OCI-LY1 (cell line): Measurements from ENCODE around the gene CH25H.
"Not testable (repeated sequence)": the region's sequence is repeated elsewhere in the genome, so short reads cannot be mapped to it uniquely, and the experiment has no call there.

Source experiments
- H2AFZ ChIP-seq: fragments of 200-600 bp; sonication (generic), shearing (Covaris generic); 2 replicates; pipeline ENCODE4 v1.6.0; 2014; ENCODE audit warnings: antibody characterized with exemption, mild to moderate bottlenecking, low read length
- H3F3A ChIP-seq: fragments of 200-600 bp; sonication (generic), shearing (Covaris generic); 2 replicates; pipeline ENCODE4 v1.6.0; 2014; ENCODE audit warnings: mild to moderate bottlenecking, antibody characterized with exemption, low read length, moderate library complexity; ENCODE audit not compliant: insufficient read depth
- H3K27ac ChIP-seq: fragments of 200-600 bp; sonication (generic); 2 replicates; pipeline ENCODE4 v1.5.1; 2014; ENCODE audit warnings: low read length, mixed run types, mild to moderate bottlenecking, low read depth; ENCODE audit not compliant: poor library complexity, severe bottlenecking
- H3K27me3 ChIP-seq: fragments of 200-600 bp; sonication (generic); 2 replicates; pipeline ENCODE4 v1.6.0; 2014; ENCODE audit warnings: antibody characterized with exemption, mild to moderate bottlenecking, low read length, moderate library complexity; ENCODE audit not compliant: insufficient read depth
- H3K36me3 ChIP-seq: fragments of 200-600 bp; sonication (generic); 2 replicates; pipeline ENCODE4 v1.6.1; 2014; ENCODE audit warnings: mild to moderate bottlenecking, antibody characterized with exemption, low read length, moderate library complexity, mixed read lengths; ENCODE audit not compliant: insufficient read depth
- H3K4me1 ChIP-seq: fragments of 200-600 bp; sonication (generic); 2 replicates; pipeline ENCODE4 v1.5.1; 2014; ENCODE audit warnings: mild to moderate bottlenecking, low read length, moderate library complexity; ENCODE audit not compliant: insufficient read depth, severe bottlenecking
- H3K4me2 ChIP-seq: fragments of 200-600 bp; sonication (generic), shearing (Covaris generic); 2 replicates; pipeline ENCODE4 v1.6.1; 2014; ENCODE audit warnings: low read length
- H3K4me3 ChIP-seq: fragments of 200-600 bp; sonication (generic); 2 replicates; pipeline ENCODE4 v1.5.1; 2014; ENCODE audit warnings: low read length, low read depth, mild to moderate bottlenecking, mixed read lengths; ENCODE audit not compliant: poor library complexity, severe bottlenecking
- H3K79me2 ChIP-seq: fragments of 200-600 bp; shearing (Covaris generic); 2 replicates; pipeline ENCODE4 v1.6.1; 2016; ENCODE audit warnings: mixed run types, low read length, mixed read lengths; ENCODE audit not compliant: insufficient read depth
- H3K9ac ChIP-seq: fragments of 200-600 bp; sonication (generic), shearing (Covaris generic); 2 replicates; pipeline ENCODE4 v1.6.1; 2014; ENCODE audit warnings: mild to moderate bottlenecking, low read length, mixed read lengths
- H3K9me2 ChIP-seq: fragments of 200-600 bp; sonication (generic), shearing (Covaris generic); 2 replicates; pipeline ENCODE4 v1.6.1; 2014; ENCODE audit warnings: low read depth, mild to moderate bottlenecking, low read length, mixed read lengths
- H3K9me3 ChIP-seq: fragments of 200-600 bp; shearing (Covaris generic); 2 replicates; pipeline ENCODE4 v1.6.1; 2014; ENCODE audit warnings: low read length, mixed read lengths
- H4K20me1 ChIP-seq: fragments of 200-600 bp; sonication (generic), shearing (Covaris generic); 2 replicates; pipeline ENCODE4 v1.6.0; 2016; ENCODE audit warnings: mild to moderate bottlenecking, low read length; ENCODE audit not compliant: insufficient read depth
- CTCF ChIP-seq: fragments of 200-600 bp; sonication (generic), shearing (Covaris generic); IDR thresholded peaks from 2 replicates; pipeline ENCODE4 v1.5.1; 2017; ENCODE audit warnings: mild to moderate bottlenecking, antibody characterized with exemption, low read length, moderate library complexity, mixed read lengths
- EZH2 ChIP-seq: fragments of 200-600 bp; sonication (generic), shearing (Covaris generic); IDR thresholded peaks from 2 replicates; pipeline ENCODE4 v1.8.0; 2017; ENCODE audit warnings: borderline replicate concordance, mixed run types, mild to moderate bottlenecking, antibody characterized with exemption, low read length, moderate library complexity, mixed read lengths

The CH25H gene

DNA sequence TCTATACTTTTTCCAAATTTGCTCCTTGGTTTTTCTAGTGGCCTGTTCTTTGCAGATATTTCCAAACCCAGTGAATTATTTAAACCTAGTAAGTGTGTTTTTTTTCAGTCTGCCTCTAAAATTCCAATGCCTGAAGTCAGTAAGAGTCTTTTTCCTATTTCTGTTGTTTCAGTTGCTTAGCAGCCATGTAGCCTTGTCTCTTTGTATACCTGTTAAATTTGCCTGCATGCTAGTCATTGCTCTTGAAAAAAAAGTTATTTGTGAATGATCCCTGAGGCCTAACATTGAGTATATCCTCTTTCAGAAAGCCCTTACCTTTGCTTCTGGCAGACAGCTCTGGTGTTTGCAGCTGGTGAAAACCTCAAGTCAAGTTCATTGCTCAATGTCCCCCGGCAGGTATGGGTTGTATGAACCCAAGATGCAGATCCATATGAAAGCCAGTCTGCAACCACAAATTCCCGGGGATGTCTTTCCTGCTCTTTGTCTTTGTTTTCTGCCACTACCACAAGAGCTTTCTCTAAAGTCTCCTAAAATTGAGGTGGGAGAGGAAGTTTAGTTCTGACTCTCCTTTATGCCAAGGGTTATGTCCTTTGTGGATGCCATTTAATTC is 35.7 kb downstream of the CH25H start:
- Histone ChIP-seq H3K4me2 (no peak overlapping the region), H3K4me1 (no peaks in the 10 kb centered on the region), H2AFZ (no peak overlapping the region), H3F3A (no peaks in the 10 kb centered on the region), H4K20me1 (no peaks in the 10 kb centered on the region), H3K9ac (no peak overlapping the region), H3K9me3 (no peaks in the 10 kb centered on the region), H3K4me3 (no peak overlapping the region), H3K27ac (no peak overlapping the region), H3K79me2 (no peaks in the 10 kb centered on the region), H3K9me2 (no peaks in the 10 kb centered on the region), H3K27me3 (no peaks in the 10 kb centered on the region), H3K36me3 (no peaks in the 10 kb centered on the region)
- TF ChIP-seq CTCF (no peak), EZH2 (no peak)

DNA sequence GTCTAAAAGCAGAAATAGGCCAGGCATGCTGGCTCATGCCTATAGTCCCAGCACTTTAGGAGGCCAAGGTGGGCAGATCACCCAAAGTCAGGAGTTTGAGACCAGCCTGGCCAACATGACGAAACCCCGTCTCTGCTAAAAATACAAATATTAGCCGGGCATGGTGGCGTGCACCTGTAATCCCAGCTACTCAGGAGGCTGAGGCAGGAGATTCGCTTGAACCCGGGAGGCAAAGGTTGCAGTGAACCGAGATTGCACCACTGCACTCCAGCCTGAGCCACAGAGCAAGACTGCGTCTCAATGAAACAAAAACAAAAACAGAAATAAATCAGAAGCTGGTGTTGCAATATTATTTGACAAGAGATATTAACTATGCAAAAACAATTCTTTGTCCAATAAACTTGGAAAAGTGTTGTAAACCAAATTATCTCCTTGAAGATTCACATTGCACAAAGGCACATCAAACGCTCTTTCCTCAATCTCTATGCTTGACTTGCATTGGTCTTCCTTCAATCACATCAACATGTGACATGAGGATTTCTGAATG is 38.7 kb downstream of the CH25H start:
- H2AFZ ChIP-seq, H3K9me2 ChIP-seq, H3K36me3 ChIP-seq, H3K27me3 ChIP-seq, H3K4me1 ChIP-seq, H3F3A ChIP-seq, H3K9me3 ChIP-seq, H3K79me2 ChIP-seq, H3K9ac ChIP-seq, H4K20me1 ChIP-seq, H3K4me2 ChIP-seq, H3K4me3 ChIP-seq, H3K27ac ChIP-seq: not testable (repeated sequence)

DNA sequence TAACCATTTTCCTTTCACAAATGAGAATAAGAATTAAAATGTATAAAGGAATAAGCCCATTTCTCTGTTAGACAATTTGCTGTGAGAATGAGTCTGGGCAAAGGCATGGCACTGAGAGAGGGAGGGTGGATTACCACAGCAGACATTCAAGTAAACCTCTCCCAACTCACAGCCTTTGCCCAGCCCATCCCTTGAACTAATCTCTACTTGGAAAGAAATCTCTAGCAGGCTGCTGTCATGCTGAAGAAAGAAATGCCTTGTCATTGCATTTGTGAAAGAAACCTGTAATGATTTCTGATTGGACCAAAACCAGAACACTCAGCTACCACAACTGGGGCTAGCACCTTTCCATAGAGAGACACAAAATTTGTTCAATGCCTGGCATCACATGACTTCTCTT is 39.2 kb downstream of the CH25H start:
- no peak overlapping the region for H3K4me2 ChIP-seq
- H3K36me3 ChIP-seq, result no peaks in the 10 kb centered on the region
- H3K79me2 ChIP-seq, result no peaks in the 10 kb centered on the region
- H3K9me3 ChIP-seq, result no peaks in the 10 kb centered on the region
- no peaks in the 10 kb centered on the region for H4K20me1 ChIP-seq
- H3K27ac ChIP-seq, result no peak overlapping the region
- no peaks in the 10 kb centered on the region for H3F3A ChIP-seq
- H3K9me2 ChIP-seq, result no peaks in the 10 kb centered on the region
- no peak overlapping the region for H3K4me3 ChIP-seq
- no peak overlapping the region for H3K9ac ChIP-seq
- TF ChIP-seq CTCF (no peak), EZH2 (no peak)
- H3K27me3 ChIP-seq, result no peaks in the 10 kb centered on the region
- H3K4me1 ChIP-seq, result no peaks in the 10 kb centered on the region
- no peak overlapping the region for H2AFZ ChIP-seq

DNA sequence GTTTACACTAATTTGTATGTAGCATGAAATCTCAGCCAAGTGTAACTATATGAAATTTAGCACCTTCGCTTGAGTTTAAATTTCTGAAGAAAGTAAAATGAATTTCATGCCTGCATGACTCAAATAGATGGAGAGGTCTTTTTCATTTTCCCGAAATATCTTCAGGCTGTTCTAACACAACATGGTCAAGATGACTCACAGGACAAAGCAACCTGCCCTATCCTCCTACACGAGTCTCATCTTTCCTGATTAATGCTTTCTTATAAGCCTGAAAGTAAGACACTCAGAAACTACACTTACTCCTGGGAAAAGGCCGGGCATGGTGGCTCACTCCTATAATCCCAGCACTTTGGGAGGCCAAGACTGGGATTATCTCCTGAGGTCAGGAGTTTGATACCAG is 41.2 kb downstream of the CH25H start:
- H2AFZ ChIP-seq, result no peak overlapping the region
- no peaks in the 10 kb centered on the region for H3K27me3 ChIP-seq
- no peaks in the 10 kb centered on the region for H3F3A ChIP-seq
- no peak for TF ChIP-seq EZH2
- TF ChIP-seq CTCF, result no peak
- no peaks in the 10 kb centered on the region for H3K36me3 ChIP-seq
- H3K79me2 ChIP-seq, result no peaks in the 10 kb centered on the region
- H3K9ac ChIP-seq, result no peak overlapping the region
- no peak overlapping the region for H3K4me2 ChIP-seq
- no peaks in the 10 kb centered on the region for H3K4me1 ChIP-seq
- H3K27ac ChIP-seq, result no peak overlapping the region
- no peaks in the 10 kb centered on the region for H3K9me3 ChIP-seq
- H3K4me3 ChIP-seq, result no peak overlapping the region
- H4K20me1 ChIP-seq, result no peaks in the 10 kb centered on the region
- H3K9me2 ChIP-seq, result no peaks in the 10 kb centered on the region
